ENCODE results near the gene PBX2. TPM values are rescaled to one million over a fixed set of nuclear protein-coding genes. Genes with fewer than 3 reads are reported as not detected.

The PBX2 gene
- total and polyA plus RNA-seq, 10 of the 15 experiments (the other 5 are each of a cell fraction or from before 2014, with no cell fraction given), result 0.84 to 66.5 (median 20.6) TPM

- H2AFZ ChIP-seq (ENCODE audit: control insufficient read depth, low read depth, low read length), result no peak overlapping the region
- TF ChIP-seq BCL11A (IDR thresholded peaks at IDR 0.05; ENCODE audit: low read depth, low read length) (no peak), STAT1 (conservative IDR thresholded peaks at IDR 0.05) (no peak), IKZF1 (conservative IDR thresholded peaks at IDR 0.05) (peak; percentile 42; the same call in 1 of the 2 replicates), ZBTB4 (CRISPR knock-in tag; IDR thresholded peaks at IDR 0.05) (no peak), EED (IDR thresholded peaks at IDR 0.05; ENCODE audit: low read depth) (no peak), TARDBP (IDR thresholded peaks at IDR 0.05; ENCODE audit: borderline replicate concordance) (no peak), TCF7 (IDR thresholded peaks at IDR 0.05; ENCODE audit: borderline replicate concordance) (no peak), ATF2 (IDR thresholded peaks at IDR 0.05; ENCODE audit: low read length) (no peak), YY1 (IDR thresholded peaks at IDR 0.05; ENCODE audit: low read depth, low read length) (0 out of 2 replicates have a peak, but pooled peaks have one; percentile 12), NR2F1 (conservative IDR thresholded peaks at IDR 0.05) (peak; percentile 30; the same call in 1 of the 2 replicates)
- H3K36me3 ChIP-seq (ENCODE audit: control insufficient read depth in 2 of 2, insufficient read depth in 2 of 2, low read length in 1 of 2), result no peaks in the 10 kb centered on the region
- ChIA-PET RAD21 (ENCODE audit: unreplicated experiment) (no interaction called here), SMC1A (ENCODE audit: uncharacterized antibody, unreplicated experiment) (no interaction called here), POLR2A (no interaction called here), CTCF (no interaction called here)
- no peaks in the 10 kb centered on the region for H4K20me1 ChIP-seq (ENCODE audit: control insufficient read depth, insufficient read depth)
- intact Hi-C loops (cut with micrococcal nuclease; ENCODE audit: unreplicated experiment), result no loop called here
- H3K27me3 ChIP-seq (replicated peaks in 1 of 2; ENCODE audit: control insufficient read depth in 2 of 2, insufficient read depth in 2 of 2, low read length in 1 of 2), result no peaks in the 10 kb centered on the region
- H3K79me2 ChIP-seq (ENCODE audit: control insufficient read depth, insufficient read depth, low read length), result peaks cover 22% of the 10 kb centered on the region
- peak overlapping the region; percentile 68 for H3K4me2 ChIP-seq (ENCODE audit: control insufficient read depth, insufficient read depth)
- no peak for ATAC-seq
- H3K4me1 ChIP-seq (ENCODE audit: control insufficient read depth, insufficient read depth, low read length), result peaks cover 10% of the 10 kb centered on the region
- H3K9ac ChIP-seq (ENCODE audit: control insufficient read depth, insufficient read depth, low read length), result peak overlapping the region; percentile 74
- H3K4me3 ChIP-seq, result peak overlapping the region; percentile 96
- H3K27ac ChIP-seq (ENCODE audit: control insufficient read depth, insufficient read depth), result peak overlapping the region; percentile 70
- BruUV-seq (replicated peaks), result TSS peak; percentile 66
- DNase-seq (ENCODE audit: low read depth, low spot score), result no peak
- no peaks in the 10 kb centered on the region for H3K9me3 ChIP-seq (replicated peaks; ENCODE audit: control insufficient read depth, insufficient read depth, low read length)
- 0% methylated on average over 1 of the region's 2 CpGs for WGBS (ENCODE audit: insufficient coverage, insufficient replicate concordance, low lambda C conversion rate, missing lambda C conversion rate)
- in situ Hi-C loops (cut with MboI), result no loop called here
- no peak for FAIRE-seq
Observed at GRCh38 chr6:32175322-32175710, 14.7 kb downstream of the PBX2 start.
